HG02973 (cell line): ENCODE results near the gene ADARB1.
"Not testable (repeated sequence)": the region's sequence is repeated elsewhere in the genome, so short reads cannot be mapped to it uniquely, and the experiment has no call there.

ENCODE experiments used
- ATAC-seq: cut with Tn5 transposase; IDR thresholded peaks from one replicate; pipeline ENCODE4 v1.9.1; 2021; ENCODE audit warnings: moderate library complexity; ENCODE audit not compliant: unreplicated experiment

ADARB1 gene

DNA sequence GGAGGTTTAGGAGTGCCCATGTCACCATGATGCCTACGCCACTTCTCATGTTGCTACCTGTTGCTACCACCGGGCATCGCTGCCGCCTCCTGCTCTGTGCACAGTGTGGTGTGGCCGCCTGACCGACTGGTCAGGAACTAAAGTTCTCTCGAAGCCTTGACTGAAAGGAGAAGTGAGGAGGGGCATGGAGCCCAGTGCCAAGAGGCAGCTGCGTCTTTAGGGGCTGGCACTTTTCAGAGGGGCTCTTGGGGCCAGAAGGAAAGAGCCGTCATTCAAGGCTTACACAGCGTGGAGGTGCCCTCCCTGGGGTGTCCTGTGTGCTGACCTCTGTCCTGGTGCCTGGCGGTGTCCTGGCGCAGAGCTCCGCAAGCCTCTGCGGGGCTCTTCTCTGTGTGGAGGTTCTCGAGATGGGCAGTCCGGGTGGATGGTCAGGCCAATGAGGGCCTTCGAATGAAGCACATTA, 57.2 kb downstream of the ADARB1 start:
- no peak for ATAC-seq

DNA sequence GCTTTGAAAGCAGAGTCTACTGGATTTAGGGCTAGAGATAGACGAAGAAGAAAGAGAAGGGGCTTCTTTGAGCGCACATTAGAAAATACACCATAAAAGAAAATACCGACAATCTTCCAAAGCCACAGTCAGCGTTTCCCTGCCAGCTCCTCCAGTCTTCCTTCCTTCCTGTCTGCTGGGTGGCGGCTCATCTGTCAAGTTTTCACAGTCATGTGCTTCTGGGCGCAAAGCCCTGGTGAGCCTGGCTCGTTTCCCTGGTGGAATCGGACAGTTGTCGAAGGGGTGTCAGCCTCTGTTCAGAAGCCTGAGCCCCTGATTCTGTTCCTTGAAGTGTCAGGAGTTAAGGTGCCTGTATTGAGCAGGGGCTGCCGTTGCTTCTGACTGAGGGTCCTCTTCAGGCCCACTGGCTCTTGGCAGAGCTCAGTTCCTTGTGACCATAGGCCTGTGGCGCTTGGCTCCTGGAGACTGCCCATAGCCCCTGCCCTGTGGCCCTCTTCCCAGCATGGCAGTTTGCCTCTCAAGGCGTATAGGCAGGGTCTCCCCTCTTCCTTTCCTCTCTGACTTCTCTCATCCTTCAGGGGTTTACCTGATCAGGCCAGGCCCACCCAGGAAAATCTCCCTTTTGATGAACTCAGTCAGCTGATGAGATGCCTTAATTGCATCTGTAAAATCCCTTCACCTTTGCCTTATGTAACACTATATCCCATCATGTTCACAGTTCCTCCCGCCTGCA, 58.6 kb downstream of the ADARB1 start:
- ATAC-seq: no peak

DNA sequence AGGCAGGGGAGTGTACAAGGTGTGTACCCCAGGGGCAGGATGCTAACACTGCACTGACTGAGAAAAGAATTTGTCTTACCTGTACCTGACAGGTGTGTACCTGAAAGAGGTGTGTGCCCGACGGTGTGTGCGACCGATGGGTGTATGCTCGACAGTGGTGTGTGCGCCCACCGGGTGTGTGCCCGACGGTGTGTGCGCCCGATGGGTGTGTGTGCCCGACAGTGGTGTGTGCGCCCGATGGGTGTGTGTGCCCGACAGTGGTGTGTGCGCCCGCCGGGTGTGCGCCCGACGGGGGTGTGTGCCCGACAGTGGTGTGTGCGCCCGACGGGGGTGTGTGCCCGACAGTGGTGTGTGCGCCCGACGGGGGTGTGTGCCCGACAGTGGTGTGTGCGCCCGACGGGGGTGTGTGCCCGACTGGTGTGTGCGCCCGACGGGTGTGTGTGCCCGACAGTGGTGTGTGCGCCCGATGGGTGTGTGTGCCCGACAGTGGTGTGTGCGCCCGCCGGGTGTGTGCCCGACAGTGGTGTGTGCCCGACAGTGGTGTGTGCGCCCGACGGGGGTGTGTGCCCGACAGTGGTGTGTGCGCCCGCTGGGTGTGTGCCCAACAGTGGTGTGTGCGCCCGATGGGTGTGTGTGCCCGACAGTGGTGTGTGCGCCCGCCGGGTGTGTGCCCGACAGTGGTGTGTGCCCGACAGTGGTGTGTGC, 59.3 kb downstream of the ADARB1 start:
- ATAC-seq: not testable (repeated sequence)

DNA sequence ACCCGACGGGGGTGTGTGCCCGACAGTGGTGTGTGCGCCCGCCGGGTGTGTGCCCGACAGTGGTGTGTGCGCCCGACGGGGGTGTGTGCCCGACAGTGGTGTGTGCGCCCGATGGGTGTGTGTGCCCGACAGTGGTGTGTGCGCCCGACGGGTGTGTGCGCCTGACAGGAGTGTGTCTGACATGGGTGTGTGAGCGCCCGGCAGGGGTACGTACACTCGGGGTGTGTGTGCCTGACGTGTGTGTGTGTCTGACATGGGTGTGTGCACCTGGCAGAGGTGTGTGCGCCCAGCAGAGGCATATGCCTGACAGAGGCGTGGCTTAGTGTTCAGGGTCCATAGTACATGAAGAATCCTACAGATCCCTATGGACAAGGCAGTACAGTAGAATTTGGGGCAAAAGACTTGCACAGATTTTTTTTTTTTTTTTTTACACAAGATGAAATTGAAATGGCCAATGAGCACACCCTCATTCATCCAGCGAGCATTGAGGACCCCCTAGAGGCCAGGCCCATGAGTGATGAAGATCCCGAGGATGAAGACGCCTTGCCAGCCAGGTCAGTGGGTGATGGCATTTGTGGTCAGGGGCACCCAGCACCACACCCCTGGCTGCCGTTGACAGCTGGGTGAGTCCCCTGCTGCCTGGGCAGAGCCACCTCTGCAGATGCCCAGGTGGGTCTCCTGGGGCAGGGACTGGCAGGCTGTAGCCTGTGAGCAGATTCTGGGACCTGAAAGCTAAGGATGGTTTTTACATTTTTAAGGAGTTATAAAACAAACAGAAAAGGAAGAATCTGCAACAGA, 60.1 kb downstream of the ADARB1 start:
- ATAC-seq: no peak

DNA sequence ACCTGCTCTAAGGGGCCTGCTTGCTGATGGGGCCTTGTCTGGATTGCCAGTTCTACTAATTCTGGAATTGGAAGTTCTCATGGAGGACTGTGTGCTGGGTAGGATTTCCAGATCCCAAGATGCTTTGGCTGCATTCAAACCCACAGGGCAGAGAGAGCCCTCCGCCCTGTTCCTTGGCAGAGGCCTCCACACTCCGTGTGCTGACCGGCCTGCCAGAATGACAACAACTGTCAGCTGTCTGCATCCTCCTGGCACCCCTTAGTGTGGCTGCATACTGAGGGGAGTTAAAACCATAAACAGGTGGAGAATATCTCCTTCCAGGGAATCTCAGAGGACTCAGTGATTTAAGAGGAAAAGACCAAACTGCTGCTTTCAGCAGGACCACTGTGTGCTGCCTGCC, 60.7 kb downstream of the ADARB1 start:
- ATAC-seq: no peak

DNA sequence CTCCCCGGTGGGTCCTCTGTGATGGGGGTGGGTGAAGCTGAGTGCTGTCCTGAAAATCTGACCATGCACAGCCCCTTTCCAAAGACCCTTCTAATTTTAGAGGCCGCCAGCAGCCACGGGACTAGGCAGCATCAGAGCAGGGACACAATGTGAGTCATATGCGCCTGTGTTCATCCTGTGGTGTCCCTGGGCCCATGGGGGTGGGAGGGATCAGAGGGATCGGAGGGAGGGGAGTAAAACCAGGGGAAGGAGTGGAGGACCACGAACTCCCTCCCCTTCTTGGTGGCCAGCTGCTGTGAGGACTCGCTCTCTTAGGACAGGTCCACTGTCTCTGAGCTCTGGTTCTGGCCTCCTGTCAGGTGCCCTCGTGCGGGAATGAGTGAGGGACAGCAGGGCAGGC, 61.5 kb downstream of the ADARB1 start:
- ATAC-seq: no peak

DNA sequence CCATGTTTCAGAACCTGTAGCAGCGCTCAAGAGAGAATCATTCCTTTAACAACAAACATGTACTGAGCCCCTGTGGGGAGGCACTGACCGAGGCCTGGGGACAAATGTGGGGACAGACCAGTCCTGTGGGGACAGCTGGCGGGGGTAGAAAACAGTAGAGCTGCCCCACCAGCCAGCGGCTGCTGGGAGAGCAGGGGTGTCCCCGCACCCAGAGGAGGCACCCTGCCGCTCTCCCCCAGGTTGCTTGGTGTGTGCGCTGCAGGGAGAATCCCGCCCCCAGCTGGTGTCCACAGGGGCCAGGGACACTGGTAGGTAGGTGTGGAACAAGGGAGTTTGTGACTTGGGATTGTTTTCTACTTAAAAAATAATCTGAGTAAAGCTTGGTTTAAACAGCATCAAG, 62.1 kb downstream of the ADARB1 start:
- no peak for ATAC-seq

DNA sequence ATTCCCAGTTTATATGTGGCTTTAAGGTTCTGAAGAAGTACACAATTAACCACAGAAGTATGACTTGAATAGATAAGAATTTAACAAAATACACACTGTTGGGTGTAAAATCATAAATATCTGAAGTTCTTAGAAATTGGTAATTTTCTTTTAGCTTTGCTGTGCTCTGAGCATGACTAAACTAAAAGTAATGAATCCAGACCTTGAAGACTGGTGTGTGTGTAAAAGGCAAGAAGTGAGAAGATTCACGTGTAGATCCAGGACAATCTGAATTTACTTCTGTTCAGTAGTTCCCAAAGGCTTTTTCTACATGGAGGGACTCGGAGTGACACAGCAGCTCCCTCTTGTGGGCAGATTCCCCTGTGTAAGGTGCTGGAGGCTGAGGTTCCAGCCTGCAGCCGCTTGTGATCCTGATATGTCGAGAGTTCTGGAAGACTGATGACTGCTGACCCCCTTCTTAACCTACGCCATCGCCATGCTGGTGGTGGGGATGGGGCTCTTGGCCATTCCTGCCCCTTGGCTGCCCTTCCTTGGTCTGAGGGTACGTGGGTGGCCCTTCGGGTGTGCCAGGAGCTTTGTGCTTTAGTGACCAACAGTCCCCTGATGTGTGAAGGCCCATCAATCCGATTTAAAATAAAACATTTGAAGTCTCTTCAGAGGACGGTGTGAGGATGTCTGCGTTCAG, 62.7 kb downstream of the ADARB1 start:
- ATAC-seq: no peak

DNA sequence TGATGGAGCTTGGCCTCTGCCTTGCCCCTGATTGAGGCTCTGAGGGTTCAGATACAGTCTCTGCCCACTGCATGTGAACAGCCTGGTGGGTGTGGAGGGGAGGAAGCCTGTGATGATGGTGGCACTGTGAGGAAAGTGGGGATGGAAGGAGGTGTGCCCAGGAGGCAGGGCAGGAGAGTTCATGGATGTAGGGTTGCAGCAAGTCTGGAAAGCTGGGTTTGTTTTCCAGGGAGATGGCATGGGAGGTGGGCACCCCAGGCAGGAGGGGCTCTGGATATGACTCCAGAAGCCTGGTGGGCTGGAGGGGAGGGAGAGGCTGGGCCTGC, 63.2 kb downstream of the ADARB1 start:
- ATAC-seq: no peak

DNA sequence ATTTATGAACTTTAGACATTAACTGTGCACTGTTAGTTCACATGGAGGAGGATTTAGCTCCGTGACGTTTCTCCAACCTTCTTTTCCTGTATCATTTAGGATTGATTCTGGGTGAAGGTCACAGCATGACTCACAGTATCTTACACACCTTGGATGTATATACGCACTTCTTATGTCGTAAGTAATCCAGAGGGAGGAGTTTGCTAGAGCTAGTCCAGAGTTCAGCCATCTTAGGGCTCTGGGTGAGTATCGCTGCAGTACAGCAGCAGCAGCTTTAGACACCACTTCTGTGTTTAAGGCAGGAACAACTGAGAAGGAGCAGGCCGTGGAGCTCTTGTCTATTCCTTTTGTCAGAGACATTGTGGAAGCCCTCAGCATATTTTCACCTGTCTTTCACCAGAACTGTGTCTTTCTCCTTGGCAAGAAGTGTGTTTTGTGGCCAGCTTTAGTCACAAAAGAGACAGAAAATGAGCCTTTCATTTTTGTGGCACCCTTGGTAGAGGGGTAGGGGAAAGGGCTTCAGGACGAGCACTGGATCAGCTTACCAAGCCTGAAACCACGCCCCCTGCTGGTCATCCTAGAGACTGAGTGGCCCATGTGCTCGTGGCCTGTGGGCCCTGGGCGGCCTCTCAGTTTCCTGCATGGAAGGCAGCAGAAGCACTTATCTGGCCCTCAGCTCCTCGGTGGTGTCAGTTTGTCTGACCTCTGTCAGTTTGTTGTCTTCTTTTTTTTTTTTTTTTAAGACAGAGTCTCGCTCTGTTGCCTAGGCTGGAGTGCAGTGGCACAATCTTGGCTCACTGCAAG, 64.0 kb downstream of the ADARB1 start:
- ATAC-seq: no peak

DNA sequence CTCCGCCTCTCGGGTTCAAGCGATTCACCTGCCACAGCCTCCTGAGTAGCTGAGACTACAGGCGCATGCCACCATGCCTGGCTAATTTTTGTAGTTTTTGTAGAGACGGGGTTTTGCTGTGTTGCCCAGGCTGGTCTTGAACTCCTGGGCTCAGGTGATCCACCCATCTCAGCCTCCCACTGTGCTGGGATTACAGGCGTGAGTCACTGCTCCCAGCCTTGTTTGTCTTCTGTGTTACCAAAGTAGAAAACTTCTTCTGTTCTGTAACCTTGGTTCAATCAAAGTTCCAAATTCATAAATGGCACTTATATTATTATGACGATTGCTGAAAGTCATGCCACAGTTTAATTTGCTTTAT, 64.6 kb downstream of the ADARB1 start:
- ATAC-seq: not testable (repeated sequence)

DNA sequence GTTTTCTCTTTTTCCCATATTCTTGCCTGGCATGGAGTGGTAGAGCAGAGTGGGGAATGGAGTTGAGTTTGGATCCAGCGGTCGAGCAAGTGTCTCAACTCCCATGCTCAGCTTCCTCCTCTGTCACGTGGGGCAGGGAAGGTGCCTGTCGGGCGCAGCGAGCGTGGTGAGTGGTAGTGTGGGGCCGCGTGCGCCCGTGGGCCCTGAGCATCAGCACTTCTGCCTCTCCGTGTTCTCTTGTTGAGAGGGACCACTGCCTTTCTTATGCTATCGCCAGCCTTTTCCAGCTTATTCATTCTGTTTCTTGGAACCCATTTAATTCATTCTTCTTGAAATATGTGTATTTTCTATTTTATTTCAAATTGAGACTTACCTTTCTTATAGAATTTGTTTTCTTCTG, 65.1 kb downstream of the ADARB1 start:
- no peak for ATAC-seq

DNA sequence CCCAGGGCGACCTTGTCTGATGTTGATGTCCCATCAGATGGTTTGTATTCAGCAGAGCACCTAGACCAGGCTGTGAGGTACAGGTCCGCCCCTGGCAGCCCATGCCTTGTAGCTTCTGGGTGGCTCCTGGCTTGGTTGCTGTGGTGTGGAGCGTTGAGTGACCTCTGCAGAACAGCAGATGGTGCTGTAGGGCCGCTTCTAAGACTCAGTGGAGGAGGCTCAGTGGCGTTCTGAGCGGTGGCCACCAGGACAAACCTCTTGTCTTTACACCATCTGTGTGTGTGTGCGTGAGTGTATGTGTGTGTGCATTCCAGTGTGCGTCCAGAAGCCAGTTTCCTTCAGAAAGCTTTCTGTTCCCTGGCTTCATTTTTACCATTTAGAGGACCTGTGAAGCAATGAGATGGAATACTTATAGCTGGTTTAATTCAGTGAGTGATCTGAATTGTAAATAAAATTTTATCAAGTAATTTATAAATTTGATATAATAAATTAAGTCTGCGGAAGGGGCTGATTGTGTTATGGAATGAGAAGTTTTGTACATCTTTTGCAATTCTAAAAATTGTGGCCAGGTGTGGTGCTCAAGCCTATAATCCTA, 66.1 kb downstream of the ADARB1 start:
- peak; percentile 73 for ATAC-seq

DNA sequence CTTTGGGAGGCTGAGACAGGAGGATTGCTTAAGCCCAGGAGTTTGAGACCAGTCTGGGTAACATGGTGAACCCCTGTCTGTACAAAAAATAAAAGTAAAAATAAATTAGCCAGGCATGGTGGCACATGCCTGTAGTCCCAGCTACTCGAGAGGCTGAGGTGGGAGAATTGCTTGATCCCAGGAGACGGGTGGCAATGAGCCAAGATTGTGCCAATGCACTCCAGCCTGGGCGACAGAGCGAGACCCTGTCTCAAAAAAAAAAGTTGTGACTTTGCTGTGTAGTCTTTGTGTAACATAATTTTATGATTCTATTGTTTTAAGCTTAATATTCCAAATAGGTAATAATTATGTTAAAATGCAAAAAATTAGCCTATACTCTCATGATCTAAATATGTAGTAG, 66.6 kb downstream of the ADARB1 start:
- not testable (repeated sequence) for ATAC-seq

DNA sequence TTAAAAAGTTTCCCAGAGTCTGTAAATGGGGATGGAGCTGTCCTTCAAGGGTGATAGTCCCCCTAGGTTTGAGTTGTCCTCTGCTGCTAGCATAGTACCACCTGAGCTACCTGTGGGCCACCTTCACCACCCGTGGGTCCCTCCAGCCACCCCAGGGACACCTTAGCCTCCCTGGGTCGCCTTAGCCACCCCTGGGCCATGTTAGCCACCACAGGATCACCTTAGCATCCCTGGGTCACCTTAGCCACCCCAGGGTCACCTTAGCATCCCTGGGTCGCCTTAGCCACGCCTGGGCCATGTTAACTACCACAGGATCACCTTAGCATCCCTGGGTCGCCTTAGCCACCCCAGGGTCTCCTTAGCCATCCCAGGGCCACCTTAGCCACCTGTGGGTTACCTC, 67.1 kb downstream of the ADARB1 start:
- no peak for ATAC-seq

DNA sequence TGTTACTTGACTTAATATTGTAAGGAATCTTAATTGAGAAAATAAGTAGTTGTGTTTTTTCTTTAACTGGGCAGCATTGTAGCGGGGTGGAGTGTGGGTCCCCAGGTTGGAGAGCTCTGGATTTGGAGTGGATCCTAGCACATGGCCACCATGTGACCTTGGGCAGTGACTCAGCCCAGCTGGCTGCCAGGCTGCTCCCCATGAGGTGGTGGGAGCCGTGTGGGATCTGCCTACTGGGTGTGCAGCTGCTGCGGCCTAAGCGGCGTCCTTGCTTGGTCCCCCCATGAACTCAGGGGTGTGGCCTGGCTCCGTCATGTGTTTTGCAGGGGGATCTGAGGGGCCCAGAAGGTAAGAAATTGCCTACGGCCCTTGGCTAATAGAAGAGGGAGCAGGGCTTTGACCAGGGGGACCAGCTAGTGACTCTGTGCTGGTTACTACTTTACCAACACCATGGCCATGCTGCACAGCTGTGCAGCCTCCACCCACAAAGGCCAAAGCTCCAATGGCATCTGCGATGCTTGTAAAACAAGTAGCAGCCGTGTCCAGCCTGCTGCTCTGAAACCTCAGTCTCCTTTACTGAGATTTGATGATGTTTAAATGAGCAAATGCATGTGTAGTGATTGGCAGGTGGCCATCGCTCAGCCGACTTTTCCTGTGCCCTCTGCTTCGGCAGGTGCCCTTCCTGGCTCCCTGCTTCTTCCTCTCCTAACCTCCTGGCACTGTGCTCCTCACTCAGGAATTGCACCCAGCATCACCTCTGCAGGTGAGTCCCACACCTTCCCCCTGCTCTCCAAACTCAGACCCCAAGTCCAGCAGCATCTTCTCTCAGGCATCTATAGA, 68.3 kb downstream of the ADARB1 start:
- no peak for ATAC-seq

DNA sequence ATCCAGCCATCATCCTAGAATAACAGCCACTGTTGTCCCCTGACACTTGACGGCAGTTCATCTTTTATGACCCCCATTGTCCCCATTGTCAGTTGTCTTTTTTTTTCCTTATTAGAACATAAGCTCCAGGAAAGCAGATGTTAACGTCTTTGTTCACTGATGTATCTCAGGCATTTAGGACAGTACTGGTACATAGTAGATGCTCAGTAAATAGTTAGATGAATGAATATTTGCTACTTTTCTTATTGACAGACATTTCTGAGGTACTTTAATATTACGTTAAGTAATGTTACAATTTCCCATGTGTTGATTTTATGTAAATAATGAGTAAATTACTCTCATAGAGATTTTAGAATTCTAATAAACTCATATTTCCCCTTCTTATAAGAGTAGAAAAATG, 69.5 kb downstream of the ADARB1 start:
- no peak for ATAC-seq

DNA sequence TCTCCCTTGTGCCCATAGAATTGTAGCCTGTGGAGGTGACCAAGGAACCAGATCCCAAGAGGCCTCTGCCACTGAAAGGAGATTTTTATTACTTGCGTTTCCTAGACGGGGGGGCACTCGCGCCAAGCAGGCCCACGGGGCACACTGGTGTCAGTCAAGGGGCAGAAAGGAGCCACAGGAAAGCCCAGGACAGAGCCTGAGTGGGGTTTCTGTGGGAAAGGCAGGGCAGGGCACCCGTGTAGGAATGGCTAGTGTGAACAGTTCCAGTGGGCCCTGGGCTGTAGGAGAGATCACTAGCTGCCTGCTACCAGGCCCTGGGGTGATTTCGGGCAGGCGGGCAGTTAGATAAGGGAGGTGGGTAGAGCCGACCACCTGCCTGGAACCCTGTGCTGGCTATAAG, 70.8 kb downstream of the ADARB1 start:
- no peak for ATAC-seq

DNA sequence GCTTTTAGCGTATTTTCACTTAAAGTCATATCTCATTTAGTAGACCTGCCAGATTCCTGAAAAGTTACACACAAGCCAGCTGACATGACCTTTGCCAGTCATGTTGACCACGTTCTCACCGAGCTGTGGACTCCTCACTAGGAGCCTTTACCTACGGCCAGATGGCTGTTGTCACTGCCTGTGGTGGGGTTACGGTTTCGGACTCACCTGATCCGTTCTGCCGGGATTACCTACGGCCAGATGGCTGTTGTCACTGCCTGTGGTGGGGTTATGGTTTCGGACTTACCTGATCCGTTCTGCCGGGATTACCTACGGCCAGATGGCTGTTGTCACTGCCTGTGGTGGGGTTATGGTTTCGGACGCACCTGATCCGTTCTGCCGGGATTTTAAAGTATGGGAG, 71.5 kb downstream of the ADARB1 start:
- not testable (repeated sequence) for ATAC-seq
